Measurements from ENCODE around the gene ELF3. TPM values are rescaled to one million over a fixed set of nuclear protein-coding genes. Genes with fewer than 3 reads are reported as not detected.

The ELF3 gene
- total RNA-seq, 2 experiments from 2014 or later, result 0.09 to 0.44 TPM

GRCh38 chr1:201990427-201990826, 20.0 kb upstream of the ELF3 start:
- CTCF ChIA-PET (ENCODE audit: unreplicated experiment), result no interaction called here
- Histone ChIP-seq H3K4me3 (ENCODE audit: low read depth, low read length, poor library complexity, severe bottlenecking) (no peak overlapping the region), H3K36me3 (ENCODE audit: insufficient read depth, low read length) (peaks cover 8% of the 10 kb centered on the region; the same call in 1 of the 2 replicates), H3K9me2 (ENCODE audit: insufficient read depth, low read length) (no peaks in the 10 kb centered on the region), H3K9me3 (ENCODE audit: low read length) (no peaks in the 10 kb centered on the region), H3K4me2 (ENCODE audit: low read length) (no peak overlapping the region), H3K4me1 (ENCODE audit: insufficient read depth, low read length, poor library complexity, severe bottlenecking) (no peaks in the 10 kb centered on the region), H3K27ac (ENCODE audit: low read depth, low read length, poor library complexity, severe bottlenecking) (no peak overlapping the region), H2AFZ (ENCODE audit: low read length) (no peak overlapping the region), H4K20me1 (ENCODE audit: insufficient read depth, low read length) (no peaks in the 10 kb centered on the region), H3K79me2 (ENCODE audit: insufficient read depth, low read depth, low read length) (no peaks in the 10 kb centered on the region)
- intact Hi-C loops (cut with micrococcal nuclease; ENCODE audit: unreplicated experiment), result no loop called here
- POLR2A ChIA-PET, result no interaction called here
- TF ChIP-seq EZH2phosphoT487 (IDR thresholded peaks at IDR 0.05; ENCODE audit: borderline replicate concordance, low read depth, low read length), result no peak
- TF ChIP-seq CTCF (conservative IDR thresholded peaks at IDR 0.05; ENCODE audit: low read length), result no peak
- no TSS peak for BruUV-seq (replicated peaks)
- DNase-seq (ENCODE audit: low spot score), result no peak

- H3K36me3 ChIP-seq (ENCODE audit: insufficient read depth, low read length), result no peaks in the 10 kb centered on the region
- ChIA-PET POLR2A (interaction anchor here (0.6 kb wide), 1 partner anchor 133 kb away, joined by 4 read pairs; no protein-coding TSS in a partner anchor), CTCF (ENCODE audit: unreplicated experiment) (interaction anchor here (0.5 to 1.0 kb wide), 5 partner anchors 13 to 189 kb away, joined by 3 to 6 read pairs (median 3); no protein-coding TSS in a partner anchor)
- H3K27ac ChIP-seq (ENCODE audit: low read depth, low read length, poor library complexity, severe bottlenecking), result no peak overlapping the region
- no peak for TF ChIP-seq EZH2phosphoT487 (IDR thresholded peaks at IDR 0.05; ENCODE audit: borderline replicate concordance, low read depth, low read length)
- peak; percentile 82 for TF ChIP-seq CTCF (conservative IDR thresholded peaks at IDR 0.05; ENCODE audit: low read length)
- H3K9me3 ChIP-seq (ENCODE audit: low read length), result no peaks in the 10 kb centered on the region
- H3K79me2 ChIP-seq (ENCODE audit: insufficient read depth, low read depth, low read length), result no peaks in the 10 kb centered on the region
- intact Hi-C loops (cut with micrococcal nuclease; ENCODE audit: unreplicated experiment), result no loop called here
- no TSS peak for BruUV-seq (replicated peaks)
- H2AFZ ChIP-seq (ENCODE audit: low read length), result no peak overlapping the region
- H3K4me1 ChIP-seq (ENCODE audit: insufficient read depth, low read length, poor library complexity, severe bottlenecking), result no peaks in the 10 kb centered on the region
- H3K9me2 ChIP-seq (ENCODE audit: insufficient read depth, low read length), result no peaks in the 10 kb centered on the region
- no peak overlapping the region for H3K4me3 ChIP-seq (ENCODE audit: low read depth, low read length, poor library complexity, severe bottlenecking)
- peak; percentile 59 for DNase-seq (ENCODE audit: low spot score)
- H3K4me2 ChIP-seq (ENCODE audit: low read length), result no peak overlapping the region
- H4K20me1 ChIP-seq (ENCODE audit: insufficient read depth, low read length), result no peaks in the 10 kb centered on the region
Measured at GRCh38 chr1:201999625-202000238, 10.7 kb upstream of the ELF3 start.

GRCh38 chr1:202002507-202002906, 7.9 kb upstream of the ELF3 start:
- Histone ChIP-seq H3K27ac (ENCODE audit: low read depth, low read length, poor library complexity, severe bottlenecking) (no peak overlapping the region), H3K4me2 (ENCODE audit: low read length) (no peak overlapping the region), H3K36me3 (ENCODE audit: insufficient read depth, low read length) (no peaks in the 10 kb centered on the region), H2AFZ (ENCODE audit: low read length) (no peak overlapping the region), H3K79me2 (ENCODE audit: insufficient read depth, low read depth, low read length) (no peaks in the 10 kb centered on the region), H3K9me2 (ENCODE audit: insufficient read depth, low read length) (no peaks in the 10 kb centered on the region), H3K9me3 (ENCODE audit: low read length) (no peaks in the 10 kb centered on the region), H4K20me1 (ENCODE audit: insufficient read depth, low read length) (no peaks in the 10 kb centered on the region), H3K4me3 (ENCODE audit: low read depth, low read length, poor library complexity, severe bottlenecking) (no peak overlapping the region), H3K4me1 (ENCODE audit: insufficient read depth, low read length, poor library complexity, severe bottlenecking) (no peaks in the 10 kb centered on the region)
- ChIA-PET CTCF (ENCODE audit: unreplicated experiment) (no interaction called here), POLR2A (no interaction called here)
- no TSS peak for BruUV-seq (replicated peaks)
- intact Hi-C loops (cut with micrococcal nuclease; ENCODE audit: unreplicated experiment), result no loop called here
- TF ChIP-seq CTCF (conservative IDR thresholded peaks at IDR 0.05; ENCODE audit: low read length) (0 out of 2 replicates have a peak, but pooled peaks have one; percentile 20), EZH2phosphoT487 (IDR thresholded peaks at IDR 0.05; ENCODE audit: borderline replicate concordance, low read depth, low read length) (no peak)
- DNase-seq (ENCODE audit: low spot score), result no peak
